HepG2 (cell line): ENCODE data around the gene BRCA1. TPM values are rescaled to one million over a fixed set of nuclear protein-coding genes. Genes with fewer than 3 reads are reported as not detected.

Experiments used
- ARNTL ChIP-seq: sonication (generic); formaldehyde crosslinking; IDR thresholded peaks from 2 replicates; pipeline ENCODE4 v1.4.0; 2020; ENCODE audit warnings: mild to moderate bottlenecking, missing genetic modification reagents
- BRF2 ChIP-seq: sonication (generic); formaldehyde crosslinking; IDR thresholded peaks from 2 replicates; pipeline ENCODE4 v1.8.1; 2022; ENCODE audit warnings: mild to moderate bottlenecking, missing genetic modification reagents
- CBFB ChIP-seq: sonication (generic); formaldehyde crosslinking; IDR thresholded peaks from 2 replicates; pipeline ENCODE4 v1.4.0; 2020; ENCODE audit warnings: missing genetic modification reagents
- ELF3 ChIP-seq: IDR thresholded peaks from 2 replicates; pipeline ENCODE4 v1.6.1; 2016; ENCODE audit warnings: missing genetic modification reagents, missing compliant biosample characterization
- FIP1L1 ChIP-seq: fragments of 200-400 bp; formaldehyde crosslinking; IDR thresholded peaks from 2 replicates; pipeline ENCODE4 v1.6.1; 2018; ENCODE audit warnings: low read depth, mild to moderate bottlenecking, low read length, moderate library complexity, borderline replicate concordance; ENCODE audit not compliant: insufficient read depth
- NR0B2 ChIP-seq: sonication (generic); formaldehyde crosslinking; IDR thresholded peaks from 2 replicates; pipeline ENCODE4 v1.4.0; 2020; ENCODE audit warnings: mild to moderate bottlenecking, missing genetic modification reagents
- THAP9 ChIP-seq: sonication (generic); formaldehyde crosslinking; IDR thresholded peaks from 2 replicates; pipeline ENCODE4; 2020; ENCODE audit warnings: missing genetic modification reagents, mild to moderate bottlenecking, borderline replicate concordance
- ZBTB37 ChIP-seq: sonication (generic); formaldehyde crosslinking; IDR thresholded peaks from 2 replicates; pipeline ENCODE4 v1.4.0; 2020; ENCODE audit warnings: mild to moderate bottlenecking, missing genetic modification reagents
- ZFP82 ChIP-seq: sonication (generic); formaldehyde crosslinking; IDR thresholded peaks from 2 replicates; pipeline ENCODE4 v1.5.1; 2020; ENCODE audit warnings: mild to moderate bottlenecking, missing genetic modification reagents, borderline replicate concordance
- ZNF276 ChIP-seq: sonication (generic); formaldehyde crosslinking; IDR thresholded peaks from 2 replicates; pipeline ENCODE4 v1.4.0; 2020; ENCODE audit warnings: mild to moderate bottlenecking, low read depth, missing genetic modification reagents
- ZNF589 ChIP-seq: sonication (generic); formaldehyde crosslinking; conservative IDR thresholded peaks from 2 replicates; pipeline ENCODE4 v1.8.0; 2022; ENCODE audit warnings: mild to moderate bottlenecking, moderate library complexity, missing genetic modification reagents
- polyA plus RNA-seq, 8 experiments: library from polyadenylated mRNA; depleted of rRNA in 3 of 8; stranded (reverse) in 7 of 8; unstranded in 1 of 8; fragments of >200 nt; fragmentation: Illumina TruSeq in 4 of 8; extraction: Trizol in 4 of 8; gene quantifications; 2 replicates each; pipeline versions ENCODE4 v1.2.1 to v1.2.3, GENCODE V29; 2011 to 2016; ENCODE audit warnings: low read depth in 4 of 8, missing spikeins in 1 of 8, mixed read lengths in 1 of 8; ENCODE audit not compliant: insufficient read depth in 1 of 8
- total RNA-seq, 5 experiments: library from RNA; depleted of rRNA; stranded (reverse); fragments of >200 nt; fragmentation: Illumina TruSeq; extraction: Trizol; gene quantifications; 2 replicates each; pipeline ENCODE4 v1.2.3, GENCODE V29; 2016; ENCODE audit warnings: low read depth in 1 of 5
- TF ChIP-seq, protein P1 (sequence below), 2 experiments: sonication (generic) in 1 of 2; formaldehyde crosslinking in 1 of 2; IDR thresholded peaks; 2 replicates each; pipeline versions ENCODE4 v1.4.0 to v1.6.1; 2018 to 2020; ENCODE audit warnings: missing genetic modification reagents in 2 of 2, borderline replicate concordance in 1 of 2, low read depth in 1 of 2, mild to moderate bottlenecking in 1 of 2, missing biosample characterization in 1 of 2
- TF ChIP-seq, protein P2 (sequence below): sonication (generic); formaldehyde crosslinking; IDR thresholded peaks from 2 replicates; pipeline ENCODE4 v1.8.0; 2022; ENCODE audit warnings: missing genetic modification reagents, mild to moderate bottlenecking, inconsistent platforms, borderline replicate concordance

Gene BRCA1
- total and polyA plus RNA-seq, 2 of the 13 experiments (the other 11 are each of a cell fraction or from before 2014, with no cell fraction given) = 13.3 to 37.5 TPM

- TF ChIP-seq, protein P1, sequence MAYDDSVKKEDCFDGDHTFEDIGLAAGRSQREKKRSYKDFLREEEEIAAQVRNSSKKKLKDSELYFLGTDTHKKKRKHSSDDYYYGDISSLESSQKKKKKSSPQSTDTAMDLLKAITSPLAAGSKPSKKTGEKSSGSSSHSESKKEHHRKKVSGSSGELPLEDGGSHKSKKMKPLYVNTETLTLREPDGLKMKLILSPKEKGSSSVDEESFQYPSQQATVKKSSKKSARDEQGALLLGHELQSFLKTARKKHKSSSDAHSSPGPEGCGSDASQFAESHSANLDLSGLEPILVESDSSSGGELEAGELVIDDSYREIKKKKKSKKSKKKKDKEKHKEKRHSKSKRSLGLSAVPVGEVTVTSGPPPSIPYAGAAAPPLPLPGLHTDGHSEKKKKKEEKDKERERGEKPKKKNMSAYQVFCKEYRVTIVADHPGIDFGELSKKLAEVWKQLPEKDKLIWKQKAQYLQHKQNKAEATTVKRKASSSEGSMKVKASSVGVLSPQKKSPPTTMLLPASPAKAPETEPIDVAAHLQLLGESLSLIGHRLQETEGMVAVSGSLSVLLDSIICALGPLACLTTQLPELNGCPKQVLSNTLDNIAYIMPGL (CRISPR knock-in tag; IDR thresholded peaks at IDR 0.05; ENCODE audit: borderline replicate concordance in 1 of 2, low read depth in 1 of 2) = peak; percentile 77 to 82
- TF ChIP-seq ZBTB37 (CRISPR knock-in tag) (no peak), THAP9 (CRISPR knock-in tag) (peak; percentile 87; the same call in 1 of the 2 replicates), NR0B2 (no peak), ELF3 (peak; percentile 76), FIP1L1 (peak; percentile 92; the same call in 1 of the 2 replicates), CBFB (CRISPR knock-in tag) (peak; percentile 70; the same call in 1 of the 2 replicates), BRF2 (CRISPR knock-in tag) (no peak), ZNF276 (CRISPR knock-in tag) (no peak), ARNTL (CRISPR knock-in tag) (no peak), ZFP82 (CRISPR knock-in tag) (0 out of 2 replicates have a peak, but pooled peaks have one; percentile 7), ZNF589 (CRISPR knock-in tag) (peak; percentile 86)
- TF ChIP-seq, protein P2, sequence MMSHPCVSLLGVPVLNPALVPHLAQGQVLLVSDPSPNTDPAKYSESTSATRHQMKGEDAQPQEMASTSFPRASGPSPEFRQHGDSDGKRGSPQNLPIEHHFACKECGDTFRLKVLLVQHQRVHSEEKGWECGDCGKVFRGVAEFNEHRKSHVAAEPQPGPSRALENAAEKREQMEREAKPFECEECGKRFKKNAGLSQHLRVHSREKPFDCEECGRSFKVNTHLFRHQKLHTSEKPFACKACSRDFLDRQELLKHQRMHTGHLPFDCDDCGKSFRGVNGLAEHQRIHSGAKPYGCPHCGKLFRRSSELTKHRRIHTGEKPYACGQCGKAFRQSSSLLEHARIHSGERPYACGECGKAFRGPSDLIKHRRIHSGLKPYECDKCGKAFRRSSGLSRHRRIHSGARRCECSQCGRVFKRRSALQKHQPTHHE (CRISPR knock-in tag) = no peak; the same call in 1 of the 2 replicates
These were observed 45.8 kb upstream of the BRCA1 start, which contains the start of gene NBR1 (continued) for GRCh38 chr17:43170766-43171585.
